K562 (cell line): ENCODE measurements around the gene CALML6. TPM values are rescaled to one million over a fixed set of nuclear protein-coding genes. Genes with fewer than 3 reads are reported as not detected.

Experiments
- CSDE1 ChIP-seq, 2 experiments: fragments of 450-650 bp; IDR thresholded peaks; 2 replicates each; pipeline ENCODE4 v1.6.1; 2016; ENCODE audit warnings: mild to moderate bottlenecking in 1 of 2
- ELF4 ChIP-seq: fragments of 450-650 bp; formaldehyde crosslinking; IDR thresholded peaks from 2 replicates; pipeline ENCODE4 v1.4.0; 2022; ENCODE audit warnings: missing genetic modification characterization
- ETS2 ChIP-seq: IDR thresholded peaks from 2 replicates; pipeline ENCODE4 v1.6.1; 2016; ENCODE audit warnings: borderline replicate concordance, missing genetic modification characterization, mild to moderate bottlenecking, moderate library complexity, missing compliant biosample characterization; ENCODE audit not compliant: poor library complexity, severe bottlenecking
- HCFC1 ChIP-seq: IDR thresholded peaks from 2 replicates; pipeline ENCODE4 v1.6.1; 2012; ENCODE audit warnings: low read depth, low read length, improper control_type of control experiment
- IRF1 ChIP-seq: sonication (generic); formaldehyde crosslinking; IDR thresholded peaks from 2 replicates; pipeline ENCODE4 v1.8.0; 2022; ENCODE audit warnings: missing genetic modification reagents, mild to moderate bottlenecking, borderline replicate concordance
- POLR2A ChIP-seq: fragments of 450-650 bp; conservative IDR thresholded peaks from 2 replicates; pipeline ENCODE4 v1.6.1; 2016
- TFAP4 ChIP-seq: sonication (generic); formaldehyde crosslinking; IDR thresholded peaks from 2 replicates; pipeline ENCODE4 v1.8.0; 2022; ENCODE audit warnings: missing genetic modification reagents, mild to moderate bottlenecking, moderate library complexity, borderline replicate concordance
- ZBTB26 ChIP-seq: fragments of 450-650 bp; formaldehyde crosslinking; IDR thresholded peaks from 2 replicates; pipeline ENCODE4 v1.4.0; 2022; ENCODE audit warnings: missing genetic modification characterization
- ZKSCAN1 ChIP-seq: fragments of 150-350 bp; IDR thresholded peaks from 2 replicates; pipeline ENCODE4 v1.6.1; 2016; ENCODE audit warnings: low read depth, low read length
- polyA plus RNA-seq, 8 experiments: library from polyadenylated mRNA; depleted of rRNA in 4 of 8; stranded (reverse) in 5 of 8; unstranded in 3 of 8; fragments of >200 nt; fragmentation: Nextera tagmentation in 2 of 8; fragmentation: Illumina TruSeq in 1 of 8; extraction: Ambion mirVana in 2 of 8; extraction: Trizol in 1 of 8; gene quantifications; 2 replicates each; pipeline versions ENCODE4 v1.2.1 to v1.2.3, GENCODE V29; 2011 to 2014; ENCODE audit warnings: inconsistent platforms in 1 of 8, missing spikeins in 1 of 8
- total RNA-seq, 7 experiments: library from RNA; depleted of rRNA in 6 of 7; stranded (reverse); fragments of >200 nt in 6 of 7; fragmentation: Illumina TruSeq in 2 of 7; extraction: Trizol in 2 of 7; gene quantifications; 2 replicates each; pipeline versions ENCODE4 v1.2.1 to v1.2.3, GENCODE V29; 2011 to 2021; ENCODE audit warnings: low replicate concordance in 1 of 7
- TF ChIP-seq, protein P1 (sequence below): sonication (generic); formaldehyde crosslinking; IDR thresholded peaks from 2 replicates; pipeline ENCODE4 v1.8.1; 2023; ENCODE audit warnings: mild to moderate bottlenecking, missing genetic modification reagents
- TF ChIP-seq, protein P2 (sequence below): conservative IDR thresholded peaks from 2 replicates; pipeline ENCODE4 v1.6.1; 2011; ENCODE audit warnings: low read depth, mild to moderate bottlenecking, low read length; ENCODE audit not compliant: control insufficient read depth
- TF ChIP-seq, protein P3 (sequence below): fragments of 250-450 bp; sonication (Bioruptor Pico); IDR thresholded peaks from 2 replicates; pipeline ENCODE4 v1.5.0; 2021
- TF ChIP-seq, protein P4 (sequence below): fragments of 450-650 bp; IDR thresholded peaks from 2 replicates; pipeline ENCODE4 v1.6.1; 2016; ENCODE audit warnings: mild to moderate bottlenecking
- TF ChIP-seq, protein P5 (sequence below): sonication (generic); IDR thresholded peaks from 2 replicates; pipeline ENCODE4 v1.6.1; 2016

CALML6 gene
- total and polyA plus RNA-seq, 9 of the 15 experiments (the other 6 are each of a cell fraction or from before 2014, with no cell fraction given): 0.14 TPM; not detected in 8

- TF ChIP-seq, protein P1, sequence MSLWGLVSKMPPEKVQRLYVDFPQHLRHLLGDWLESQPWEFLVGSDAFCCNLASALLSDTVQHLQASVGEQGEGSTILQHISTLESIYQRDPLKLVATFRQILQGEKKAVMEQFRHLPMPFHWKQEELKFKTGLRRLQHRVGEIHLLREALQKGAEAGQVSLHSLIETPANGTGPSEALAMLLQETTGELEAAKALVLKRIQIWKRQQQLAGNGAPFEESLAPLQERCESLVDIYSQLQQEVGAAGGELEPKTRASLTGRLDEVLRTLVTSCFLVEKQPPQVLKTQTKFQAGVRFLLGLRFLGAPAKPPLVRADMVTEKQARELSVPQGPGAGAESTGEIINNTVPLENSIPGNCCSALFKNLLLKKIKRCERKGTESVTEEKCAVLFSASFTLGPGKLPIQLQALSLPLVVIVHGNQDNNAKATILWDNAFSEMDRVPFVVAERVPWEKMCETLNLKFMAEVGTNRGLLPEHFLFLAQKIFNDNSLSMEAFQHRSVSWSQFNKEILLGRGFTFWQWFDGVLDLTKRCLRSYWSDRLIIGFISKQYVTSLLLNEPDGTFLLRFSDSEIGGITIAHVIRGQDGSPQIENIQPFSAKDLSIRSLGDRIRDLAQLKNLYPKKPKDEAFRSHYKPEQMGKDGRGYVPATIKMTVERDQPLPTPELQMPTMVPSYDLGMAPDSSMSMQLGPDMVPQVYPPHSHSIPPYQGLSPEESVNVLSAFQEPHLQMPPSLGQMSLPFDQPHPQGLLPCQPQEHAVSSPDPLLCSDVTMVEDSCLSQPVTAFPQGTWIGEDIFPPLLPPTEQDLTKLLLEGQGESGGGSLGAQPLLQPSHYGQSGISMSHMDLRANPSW (CRISPR knock-in tag): no peak; the same call in 1 of the 2 replicates
- no peak for TF ChIP-seq ZBTB26 (CRISPR knock-in tag)
- TF ChIP-seq, protein P2, sequence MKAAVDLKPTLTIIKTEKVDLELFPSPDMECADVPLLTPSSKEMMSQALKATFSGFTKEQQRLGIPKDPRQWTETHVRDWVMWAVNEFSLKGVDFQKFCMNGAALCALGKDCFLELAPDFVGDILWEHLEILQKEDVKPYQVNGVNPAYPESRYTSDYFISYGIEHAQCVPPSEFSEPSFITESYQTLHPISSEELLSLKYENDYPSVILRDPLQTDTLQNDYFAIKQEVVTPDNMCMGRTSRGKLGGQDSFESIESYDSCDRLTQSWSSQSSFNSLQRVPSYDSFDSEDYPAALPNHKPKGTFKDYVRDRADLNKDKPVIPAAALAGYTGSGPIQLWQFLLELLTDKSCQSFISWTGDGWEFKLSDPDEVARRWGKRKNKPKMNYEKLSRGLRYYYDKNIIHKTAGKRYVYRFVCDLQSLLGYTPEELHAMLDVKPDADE: 0 out of 2 replicates have a peak, but pooled peaks have one; percentile 48
- TF ChIP-seq, protein P3, sequence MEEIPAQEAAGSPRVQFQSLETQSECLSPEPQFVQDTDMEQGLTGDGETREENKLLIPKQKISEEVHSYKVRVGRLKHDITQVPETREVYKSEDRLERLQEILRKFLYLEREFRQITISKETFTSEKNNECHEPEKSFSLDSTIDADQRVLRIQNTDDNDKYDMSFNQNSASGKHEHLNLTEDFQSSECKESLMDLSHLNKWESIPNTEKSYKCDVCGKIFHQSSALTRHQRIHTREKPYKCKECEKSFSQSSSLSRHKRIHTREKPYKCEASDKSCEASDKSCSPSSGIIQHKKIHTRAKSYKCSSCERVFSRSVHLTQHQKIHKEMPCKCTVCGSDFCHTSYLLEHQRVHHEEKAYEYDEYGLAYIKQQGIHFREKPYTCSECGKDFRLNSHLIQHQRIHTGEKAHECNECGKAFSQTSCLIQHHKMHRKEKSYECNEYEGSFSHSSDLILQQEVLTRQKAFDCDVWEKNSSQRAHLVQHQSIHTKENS (CRISPR knock-in tag): no peak
- peak; percentile 26; the same call in 1 of the 2 replicates for TF ChIP-seq HCFC1
- TF ChIP-seq, protein P4, sequence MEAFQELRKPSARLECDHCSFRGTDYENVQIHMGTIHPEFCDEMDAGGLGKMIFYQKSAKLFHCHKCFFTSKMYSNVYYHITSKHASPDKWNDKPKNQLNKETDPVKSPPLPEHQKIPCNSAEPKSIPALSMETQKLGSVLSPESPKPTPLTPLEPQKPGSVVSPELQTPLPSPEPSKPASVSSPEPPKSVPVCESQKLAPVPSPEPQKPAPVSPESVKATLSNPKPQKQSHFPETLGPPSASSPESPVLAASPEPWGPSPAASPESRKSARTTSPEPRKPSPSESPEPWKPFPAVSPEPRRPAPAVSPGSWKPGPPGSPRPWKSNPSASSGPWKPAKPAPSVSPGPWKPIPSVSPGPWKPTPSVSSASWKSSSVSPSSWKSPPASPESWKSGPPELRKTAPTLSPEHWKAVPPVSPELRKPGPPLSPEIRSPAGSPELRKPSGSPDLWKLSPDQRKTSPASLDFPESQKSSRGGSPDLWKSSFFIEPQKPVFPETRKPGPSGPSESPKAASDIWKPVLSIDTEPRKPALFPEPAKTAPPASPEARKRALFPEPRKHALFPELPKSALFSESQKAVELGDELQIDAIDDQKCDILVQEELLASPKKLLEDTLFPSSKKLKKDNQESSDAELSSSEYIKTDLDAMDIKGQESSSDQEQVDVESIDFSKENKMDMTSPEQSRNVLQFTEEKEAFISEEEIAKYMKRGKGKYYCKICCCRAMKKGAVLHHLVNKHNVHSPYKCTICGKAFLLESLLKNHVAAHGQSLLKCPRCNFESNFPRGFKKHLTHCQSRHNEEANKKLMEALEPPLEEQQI: no peak
- no peak for TF ChIP-seq IRF1 (CRISPR knock-in tag)
- TF ChIP-seq, protein P5, sequence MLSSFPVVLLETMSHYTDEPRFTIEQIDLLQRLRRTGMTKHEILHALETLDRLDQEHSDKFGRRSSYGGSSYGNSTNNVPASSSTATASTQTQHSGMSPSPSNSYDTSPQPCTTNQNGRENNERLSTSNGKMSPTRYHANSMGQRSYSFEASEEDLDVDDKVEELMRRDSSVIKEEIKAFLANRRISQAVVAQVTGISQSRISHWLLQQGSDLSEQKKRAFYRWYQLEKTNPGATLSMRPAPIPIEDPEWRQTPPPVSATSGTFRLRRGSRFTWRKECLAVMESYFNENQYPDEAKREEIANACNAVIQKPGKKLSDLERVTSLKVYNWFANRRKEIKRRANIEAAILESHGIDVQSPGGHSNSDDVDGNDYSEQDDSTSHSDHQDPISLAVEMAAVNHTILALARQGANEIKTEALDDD: no peak
- no peak for TF ChIP-seq ZKSCAN1
- TF ChIP-seq TFAP4 (CRISPR knock-in tag): peak; percentile 73; the same call in 1 of the 2 replicates
- no peak for TF ChIP-seq CSDE1 (IDR thresholded peaks at IDR 0.05)
- no peak for TF ChIP-seq POLR2A
- TF ChIP-seq ELF4 (CRISPR knock-in tag): no peak
- no peak for TF ChIP-seq ETS2 (tag)
Measured at GRCh38 chr1:1959840-1960479, 44.9 kb downstream of the CALML6 start (continued).
